Right renal pelvis (tissue), 4 donors: Measurements from ENCODE around the gene M1AP. TPM values are rescaled to one million over a fixed set of nuclear protein-coding genes. Genes with fewer than 3 reads are reported as not detected.
A peak's percentile ranks its signal among the peaks of the same experiment; 100 is the strongest.

Experiments
- DNase-seq, 4 donors: peaks; one replicate each; pipeline ENCODE4 v3.0.0-alpha.2; 2013; ENCODE audit warnings: low read depth in 4 of 4, low spot score in 3 of 4, missing footprints in 1 of 4
- polyA plus RNA-seq, 4 donors: library from polyadenylated mRNA; unstranded; fragments of 120-200 nt; gene quantifications; one replicate each; pipeline ENCODE4 v1.2.1, GENCODE V29; 2013; ENCODE audit not compliant: insufficient read length in 4 of 4

The M1AP gene
- polyA plus RNA-seq, 4 donors, result 0.40 to 1.5 (median 1.0) TPM

DNA sequence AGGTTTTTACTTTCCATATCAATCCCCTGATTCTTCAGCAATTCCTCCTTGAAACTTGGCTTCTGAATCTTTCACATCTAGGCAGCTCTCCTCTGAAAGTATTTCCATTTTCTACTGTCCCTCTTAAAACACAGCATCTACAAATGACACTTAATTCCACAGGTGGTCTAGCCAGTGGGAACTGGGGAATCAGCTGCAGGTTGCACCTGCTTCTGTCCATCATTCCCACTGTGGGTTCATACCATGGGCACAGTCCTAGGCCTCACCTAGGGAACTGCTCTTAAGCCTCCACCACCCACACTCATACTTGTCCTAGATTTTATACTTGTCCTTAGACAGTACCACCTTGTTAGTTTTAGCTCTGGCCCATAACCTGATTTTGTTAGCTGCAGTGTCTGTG lies 96.6 kb downstream of the M1AP start:
- DNase-seq, result no peak

DNA sequence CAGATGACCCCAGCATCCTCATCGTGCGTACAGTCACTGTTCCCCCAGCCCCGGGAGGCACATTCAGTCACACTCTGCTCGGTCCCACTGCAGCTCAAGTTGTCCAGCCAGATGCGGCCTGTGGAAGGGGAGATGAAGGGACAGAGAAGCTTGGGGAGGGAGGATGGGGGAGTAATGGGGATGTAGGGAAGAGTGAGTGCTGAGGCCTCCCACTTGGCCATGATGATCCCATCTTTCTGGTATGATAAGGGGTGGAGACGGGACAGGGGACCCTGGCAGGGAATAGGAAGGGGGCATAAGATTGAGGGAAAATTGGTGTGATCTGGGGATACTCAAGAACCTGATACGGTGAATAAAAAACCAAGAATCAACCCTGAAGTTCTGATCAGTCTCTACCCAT lies 97.9 kb downstream of the M1AP start:
- DNase-seq, result no peak

DNA sequence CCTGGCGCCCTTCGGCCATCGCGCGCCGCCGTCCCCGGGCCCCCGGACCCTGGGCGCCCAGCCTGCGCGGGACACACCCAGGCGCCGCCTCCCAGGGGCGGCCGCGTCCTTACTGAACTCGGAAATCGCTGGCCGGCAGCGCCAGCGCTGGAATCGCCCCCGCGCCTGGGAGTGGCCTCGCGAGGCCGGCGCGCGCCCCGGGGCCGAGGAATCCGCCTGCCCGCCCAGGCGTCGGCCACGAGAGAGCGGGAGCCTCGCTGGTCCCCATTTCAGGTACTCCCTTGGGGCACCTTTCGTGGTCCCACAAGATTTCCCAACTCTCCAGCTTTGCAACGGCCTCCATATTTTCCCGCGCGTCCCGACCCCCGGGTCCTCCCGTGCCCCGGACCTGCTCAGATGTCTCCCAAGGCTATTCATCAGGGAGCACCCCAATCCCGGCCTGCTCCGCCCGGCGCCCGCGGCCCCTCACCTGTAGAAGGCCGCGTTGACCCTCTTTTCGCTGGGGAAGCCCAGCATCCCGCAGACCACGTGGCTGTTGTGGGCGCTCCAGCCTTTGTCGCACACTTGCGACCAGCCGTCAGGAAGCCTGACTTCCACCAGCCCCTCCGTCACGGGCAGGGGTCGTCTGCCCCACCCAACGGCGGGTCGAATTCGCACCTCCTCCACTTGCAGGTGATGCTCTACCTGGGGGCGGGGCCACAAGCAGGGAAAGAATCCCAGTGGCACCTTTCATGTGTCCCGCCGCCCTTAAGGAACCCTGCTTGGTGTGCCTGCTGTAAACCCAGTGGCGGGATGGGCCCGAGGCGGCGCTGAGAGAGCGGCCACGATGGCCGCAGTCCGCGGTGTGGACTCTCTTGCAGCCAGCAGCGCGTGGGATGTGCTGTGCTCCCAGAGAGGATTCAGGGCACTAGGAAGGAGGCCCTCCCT lies 99.0 kb downstream of the M1AP start:
- peak in 1 of 4 donors; percentile 32 for DNase-seq

DNA sequence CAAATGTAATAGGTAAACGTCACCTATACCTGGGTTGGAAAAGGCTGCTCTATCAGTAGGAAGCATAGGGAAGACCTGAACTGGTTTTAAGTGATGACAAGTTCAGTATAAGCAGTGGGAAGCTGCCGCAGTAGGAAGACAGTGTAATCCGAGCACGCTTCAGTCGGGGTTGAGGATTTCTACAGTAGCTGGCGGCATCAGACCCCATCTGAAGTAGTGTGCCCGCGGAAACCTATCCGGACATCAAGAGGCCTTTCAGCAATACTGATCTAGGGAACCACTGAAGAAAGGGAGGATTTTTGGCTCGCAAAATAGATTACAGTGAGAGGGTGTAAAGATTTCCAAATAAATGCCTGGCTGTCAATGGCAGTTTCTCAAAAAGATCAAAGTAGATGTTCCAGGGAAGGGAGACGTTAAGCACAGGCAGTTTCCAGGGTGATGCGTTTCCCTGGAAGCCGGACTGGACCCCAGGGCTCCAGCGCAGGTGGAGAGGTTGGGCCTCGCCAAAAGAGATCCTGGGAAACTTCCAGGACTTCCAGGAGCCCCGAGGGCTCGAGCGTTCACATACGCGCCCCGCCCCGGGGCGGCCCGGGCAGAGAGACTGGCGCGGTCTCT lies 99.7 kb downstream of the M1AP start:
- no peak for DNase-seq

DNA sequence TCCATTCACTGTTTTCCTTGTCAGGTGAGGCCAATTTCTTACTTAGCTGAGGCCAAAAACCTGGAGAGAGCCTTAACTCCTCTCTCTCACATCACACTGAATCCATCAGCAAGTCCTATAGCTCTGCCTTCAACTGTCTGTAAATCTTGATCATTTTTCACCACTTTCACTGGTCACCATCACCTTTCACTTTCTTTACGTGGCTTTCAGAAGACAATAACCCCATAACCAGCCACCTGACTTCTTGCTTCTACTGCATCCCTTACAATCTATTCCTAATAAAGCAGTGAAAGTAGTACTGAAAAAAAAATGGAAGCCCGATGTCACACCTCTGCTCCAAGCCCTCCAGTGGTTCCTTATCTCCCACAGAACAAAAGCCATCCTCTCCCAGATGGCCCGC lies 102.1 kb downstream of the M1AP start:
- no peak for DNase-seq

DNA sequence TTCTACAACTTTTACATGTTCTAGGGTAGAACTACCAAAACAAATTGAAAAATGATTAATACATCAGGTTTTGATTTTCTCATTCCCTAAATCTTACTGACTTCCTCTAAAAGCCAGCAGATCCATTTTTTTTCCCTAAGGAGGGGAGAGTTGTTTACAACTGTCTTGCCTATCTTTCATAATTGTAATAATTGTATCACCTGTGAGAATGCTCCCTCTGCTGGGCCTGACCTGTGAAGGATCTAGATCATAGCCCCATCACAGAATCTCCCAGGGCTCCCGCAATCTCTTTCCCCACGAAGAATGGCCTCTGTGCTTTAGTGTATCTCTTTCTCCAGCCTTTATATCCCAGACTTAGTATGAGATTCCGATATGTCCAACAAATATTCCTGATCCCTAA lies 103.5 kb downstream of the M1AP start:
- DNase-seq, result no peak

DNA sequence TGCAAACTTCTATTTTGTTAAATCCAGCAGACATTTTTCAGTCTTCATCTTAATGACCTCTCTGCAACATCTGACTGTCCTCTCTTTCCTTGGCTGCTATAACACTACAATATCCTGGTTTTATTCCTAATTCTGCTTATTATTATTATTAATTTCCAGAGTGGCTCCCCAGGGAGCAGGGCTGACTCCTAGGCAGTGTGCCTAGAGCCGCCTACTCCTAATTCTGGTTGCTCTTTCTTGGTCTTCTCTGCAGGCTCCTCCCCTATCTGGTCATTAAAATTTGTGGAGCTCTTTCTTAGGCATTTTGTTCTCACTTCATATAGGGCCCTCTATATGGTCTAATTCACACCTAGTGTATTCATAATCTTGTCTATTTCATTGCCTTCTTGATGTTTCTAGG lies 105.2 kb downstream of the M1AP start:
- no peak for DNase-seq

DNA sequence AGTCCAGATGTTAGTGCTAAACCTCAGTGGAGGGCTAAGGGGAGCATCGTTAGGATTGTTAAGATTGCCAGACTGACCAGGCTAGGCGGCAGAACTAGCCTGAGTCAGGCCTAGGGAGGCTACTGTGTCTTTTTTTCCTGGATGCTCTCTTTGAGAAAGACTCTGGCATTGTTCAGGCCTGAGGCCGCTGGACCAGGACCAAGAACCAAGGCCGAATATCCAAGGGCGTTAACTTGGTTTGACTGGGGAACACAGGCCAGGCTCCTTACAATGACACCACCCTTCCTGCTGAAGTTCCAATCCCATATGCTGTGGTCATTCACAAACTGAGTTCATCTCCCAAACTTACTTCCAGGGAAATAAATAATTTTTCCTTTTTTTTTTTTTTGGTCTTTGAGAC lies 107.8 kb downstream of the M1AP start:
- DNase-seq, result no peak

DNA sequence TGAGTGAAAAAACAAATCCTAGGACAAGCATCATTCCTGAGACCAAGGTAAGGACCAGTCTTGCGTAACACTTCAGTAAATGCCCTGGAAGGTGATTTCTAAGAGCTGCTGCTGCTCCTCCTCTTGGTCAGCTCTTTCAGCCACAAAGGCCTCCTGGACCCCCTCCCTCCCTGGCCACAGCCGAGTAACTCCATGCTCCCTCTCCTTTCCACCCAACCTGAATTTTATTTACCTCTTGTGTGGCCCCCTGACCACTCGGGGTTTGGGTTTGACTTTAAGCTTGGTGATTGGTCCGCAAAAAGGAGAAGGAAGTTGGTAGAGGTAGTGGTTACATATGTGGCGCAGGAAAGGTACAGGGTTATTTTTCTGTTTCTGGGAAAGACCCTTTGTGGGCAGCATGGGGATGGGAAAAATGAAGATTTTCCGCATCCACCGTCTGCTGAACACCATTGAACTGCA lies 109.2 kb downstream of the M1AP start:
- DNase-seq, result no peak

DNA sequence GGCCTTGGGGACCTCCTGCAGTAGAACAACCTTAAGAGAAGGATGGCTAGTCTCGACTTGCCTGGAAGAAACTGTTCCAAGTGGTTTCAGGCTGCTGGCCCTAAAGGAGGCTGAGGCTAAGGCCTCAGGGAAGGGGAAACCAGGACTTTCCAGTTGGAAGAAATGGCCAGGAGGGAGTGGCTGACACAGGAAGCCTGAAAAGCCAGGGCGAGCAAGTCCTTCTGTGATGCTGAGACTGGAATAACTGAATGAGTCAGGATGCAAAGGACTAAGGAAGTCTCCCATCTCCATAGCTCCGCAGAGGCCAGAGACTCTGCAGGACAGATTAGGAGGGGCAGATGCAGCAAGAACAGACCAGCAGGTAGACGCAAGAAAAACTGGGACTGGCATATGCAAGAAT lies 111.0 kb downstream of the M1AP start:
- DNase-seq, result no peak

DNA sequence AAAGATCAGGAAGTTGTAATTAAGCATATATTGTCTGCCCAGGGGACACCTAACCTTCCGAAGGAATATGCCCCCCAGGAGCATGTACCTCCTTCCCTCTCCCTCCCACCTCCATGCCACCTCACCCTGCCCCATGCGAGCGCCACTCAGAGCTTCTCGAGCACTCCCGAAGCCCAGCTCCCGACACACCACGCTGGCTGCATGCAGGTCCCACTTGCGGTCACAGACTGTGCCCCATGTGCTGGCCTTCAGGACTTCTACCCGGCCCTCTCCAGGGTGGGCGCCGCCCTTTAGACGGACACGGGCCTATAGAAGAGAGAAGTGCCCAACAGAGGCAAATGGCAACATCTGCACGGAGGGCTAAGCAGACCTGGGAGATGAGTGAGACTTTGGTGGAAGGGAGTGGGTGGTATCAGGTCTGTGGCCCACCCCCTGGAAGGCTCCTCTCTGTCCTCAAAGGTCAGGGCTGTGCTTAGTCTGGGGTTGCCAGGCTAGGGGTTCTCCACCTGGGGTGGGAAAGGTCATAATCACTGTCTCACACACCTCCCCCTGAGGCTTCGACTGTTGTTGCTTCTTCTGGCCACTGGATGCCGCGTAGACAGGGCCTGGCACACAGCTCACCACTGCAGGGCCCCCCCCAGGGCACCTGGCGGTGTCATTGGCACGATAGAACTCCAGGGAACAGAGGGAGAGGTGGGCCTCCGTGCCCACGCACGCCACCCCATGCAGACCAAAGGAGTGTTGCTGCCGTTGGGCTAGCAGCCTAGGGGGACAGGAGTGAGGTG lies 111.8 kb downstream of the M1AP start:
- no peak for DNase-seq

DNA sequence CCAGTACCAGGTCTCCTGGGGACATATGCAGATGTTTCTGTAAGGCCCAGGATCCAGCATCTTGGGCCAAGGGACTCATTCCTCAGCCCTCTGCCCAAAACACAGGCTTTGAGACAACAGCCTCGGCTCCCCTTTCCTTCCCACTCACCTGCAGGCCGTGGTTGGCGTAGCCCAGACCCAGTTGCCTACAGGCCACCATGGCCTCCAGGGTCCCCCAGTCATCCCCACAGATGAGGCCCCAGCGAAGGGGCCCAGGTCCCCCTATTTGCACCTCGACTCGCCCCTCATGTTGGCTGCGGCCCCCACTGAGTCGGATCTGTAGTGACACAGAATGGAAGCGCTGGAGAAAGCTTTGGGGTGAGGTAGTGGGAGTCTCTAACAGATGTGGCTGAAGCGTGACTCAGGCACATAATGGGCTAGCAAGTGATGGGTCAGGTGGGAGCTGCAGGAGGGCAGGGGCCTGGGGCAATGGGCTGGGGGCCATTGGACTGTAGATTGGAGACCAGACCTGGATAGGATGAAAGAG lies 112.6 kb downstream of the M1AP start:
- no peak for DNase-seq

DNA sequence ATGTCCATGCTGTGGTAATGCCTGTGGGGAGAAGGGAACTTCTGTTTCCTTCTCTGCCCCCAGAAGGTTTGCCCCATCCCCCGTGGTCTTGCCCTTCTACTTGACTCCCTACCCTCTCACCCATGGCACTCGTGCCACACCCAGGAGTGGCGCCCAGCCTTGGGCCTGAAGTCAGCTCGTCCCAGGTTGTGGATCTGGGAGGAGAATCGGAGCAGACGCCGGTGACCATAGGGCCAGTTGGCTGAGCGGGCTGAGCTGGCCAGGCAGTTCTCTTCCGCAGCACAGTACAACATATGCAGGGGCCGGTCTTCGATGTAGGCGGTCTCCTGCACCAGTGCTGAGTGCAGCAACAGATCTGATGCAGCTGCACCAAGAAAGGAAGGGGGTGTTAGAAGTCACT lies 113.7 kb downstream of the M1AP start:
- DNase-seq, result no peak

DNA sequence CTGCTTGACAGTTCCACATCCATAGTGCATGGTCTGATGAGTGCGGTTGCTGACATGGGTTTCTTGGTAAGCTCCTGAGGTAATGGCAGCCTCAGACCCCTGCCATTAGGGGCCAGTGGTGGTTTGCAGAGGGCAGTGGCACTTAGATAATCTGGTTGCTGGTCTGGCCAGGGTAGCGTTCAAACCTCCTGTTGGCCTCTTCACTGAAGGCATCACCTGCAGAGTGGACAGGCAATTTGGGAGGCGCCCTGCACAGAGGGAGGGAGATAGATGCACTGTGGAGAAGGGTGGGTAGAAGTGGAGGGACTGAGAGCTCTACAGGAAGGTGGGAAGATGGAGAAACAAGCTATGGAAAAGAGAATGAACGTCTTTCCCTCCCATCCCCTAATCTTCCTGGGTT lies 114.7 kb downstream of the M1AP start:
- DNase-seq, result no peak

DNA sequence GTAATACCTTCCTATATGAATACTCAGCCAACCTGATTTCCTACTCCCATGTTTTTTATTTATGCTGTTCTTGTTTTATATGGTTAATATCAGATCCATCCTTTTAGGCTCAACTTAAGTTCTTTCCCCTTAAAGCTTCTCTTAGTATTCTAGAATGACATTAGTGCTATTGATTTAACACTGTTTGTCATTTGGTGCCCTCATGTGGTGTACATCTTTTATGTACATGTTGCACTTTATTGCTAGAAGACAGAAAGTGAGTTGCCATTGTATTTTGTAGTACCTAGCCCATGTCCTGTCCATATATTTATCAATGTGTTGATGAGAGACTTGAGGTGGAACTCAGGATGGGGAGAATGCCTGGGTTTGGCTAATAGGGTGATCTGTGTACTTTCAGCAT lies 115.9 kb downstream of the M1AP start:
- no peak for DNase-seq

DNA sequence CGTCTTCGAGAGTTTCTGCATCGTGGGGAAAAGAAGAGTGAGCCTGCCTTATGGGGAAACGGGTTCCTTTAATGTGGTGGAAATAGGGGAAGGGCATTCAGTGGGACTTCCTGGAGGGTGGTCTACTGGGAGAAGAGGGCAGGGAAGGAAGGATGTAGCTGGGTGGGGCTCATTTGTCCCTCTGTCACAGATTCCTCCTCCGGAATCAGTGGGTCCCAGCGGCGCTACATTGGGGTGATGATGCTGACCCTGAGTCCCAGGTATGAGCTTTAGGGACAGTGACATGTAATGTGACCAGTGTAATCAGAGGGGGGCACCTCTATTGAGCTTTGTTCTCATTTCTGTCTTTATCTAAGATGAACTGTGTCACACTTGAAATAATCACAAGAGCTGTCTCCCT lies 116.5 kb downstream of the M1AP start:
- no peak for DNase-seq

DNA sequence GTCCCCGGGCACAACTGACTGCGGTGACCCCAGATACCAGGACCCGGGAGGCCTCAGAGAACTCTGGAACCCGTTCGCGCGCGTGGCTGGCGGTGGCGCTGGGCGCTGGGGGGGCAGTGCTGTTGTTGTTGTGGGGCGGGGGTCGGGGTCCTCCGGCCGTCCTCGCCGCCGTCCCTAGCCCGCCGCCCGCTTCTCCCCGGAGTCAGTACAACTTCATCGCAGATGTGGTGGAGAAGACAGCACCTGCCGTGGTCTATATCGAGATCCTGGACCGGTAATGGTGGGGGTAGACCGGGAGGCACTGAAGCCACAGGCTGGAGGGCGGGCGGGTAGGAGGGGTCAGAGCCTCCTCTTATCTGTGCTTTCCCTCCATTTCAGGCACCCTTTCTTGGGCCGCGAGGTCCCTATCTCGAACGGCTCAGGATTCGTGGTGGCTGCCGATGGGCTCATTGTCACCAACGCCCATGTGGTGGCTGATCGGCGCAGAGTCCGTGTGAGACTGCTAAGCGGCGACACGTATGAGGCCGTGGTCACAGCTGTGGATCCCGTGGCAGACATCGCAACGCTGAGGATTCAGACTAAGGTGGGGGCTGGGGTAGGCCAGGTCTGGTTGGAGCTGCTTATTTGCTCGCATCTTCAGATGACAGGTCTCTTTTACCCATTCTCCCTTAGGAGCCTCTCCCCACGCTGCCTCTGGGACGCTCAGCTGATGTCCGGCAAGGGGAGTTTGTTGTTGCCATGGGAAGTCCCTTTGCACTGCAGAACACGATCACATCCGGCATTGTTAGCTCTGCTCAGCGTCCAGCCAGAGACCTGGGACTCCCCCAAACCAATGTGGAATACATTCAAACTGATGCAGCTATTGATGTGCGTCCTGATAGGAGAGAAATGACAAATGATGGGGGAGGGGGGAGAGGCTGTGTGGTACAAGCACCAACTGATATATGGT lies 117.6 kb downstream of the M1AP start:
- no peak for DNase-seq

DNA sequence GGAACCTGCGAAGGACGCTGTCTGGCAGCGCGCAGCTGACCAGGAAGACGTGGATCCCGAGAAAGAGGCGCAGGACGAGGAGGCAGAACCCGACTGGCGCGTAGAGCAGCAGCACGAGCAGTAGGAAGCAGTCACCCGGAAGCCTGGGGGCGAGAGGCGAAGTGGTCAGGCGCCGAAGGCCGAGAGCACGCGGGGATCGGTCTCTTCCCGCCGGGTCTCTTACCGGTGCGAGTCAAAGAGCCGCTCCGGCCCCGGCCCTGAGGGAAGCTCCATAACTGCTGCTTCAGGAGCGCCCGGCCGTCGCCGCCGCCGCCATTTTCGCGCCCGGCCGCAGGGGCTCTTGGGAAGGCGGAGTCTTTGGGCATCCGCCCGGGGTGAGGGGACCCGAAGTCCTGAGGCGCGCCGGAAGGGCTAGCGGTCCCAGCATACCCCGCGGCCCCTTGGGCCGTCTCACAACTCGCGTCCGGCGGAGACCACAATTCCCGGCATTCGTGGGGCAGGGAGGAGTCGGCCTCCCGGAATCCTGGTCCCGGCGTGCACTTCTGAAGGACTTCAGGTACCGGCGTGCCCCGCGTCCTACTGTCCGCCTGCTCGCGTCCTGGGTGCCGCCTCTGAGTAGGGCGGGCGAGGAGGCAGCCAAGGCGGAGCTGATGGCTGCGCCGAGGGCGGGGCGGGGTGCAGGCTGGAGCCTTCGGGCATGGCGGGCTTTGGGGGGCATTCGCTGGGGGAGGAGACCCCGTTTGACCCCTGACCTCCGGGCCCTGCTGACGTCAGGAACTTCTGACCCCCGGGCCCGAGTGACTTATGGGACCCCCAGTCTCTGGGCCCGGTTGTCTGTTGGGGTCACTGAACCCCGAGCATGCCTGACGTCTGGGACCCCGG lies 118.5 kb downstream of the M1AP start, which contains the start of the genes AUP1 and HTRA2:
Gene AUP1 (minus strand): TSS at position 350 of the 882 bp plus-strand sequence. CDS start 77 bp downstream, at position 273.
Gene HTRA2 (plus strand): TSS at position 577 of the 882 bp plus-strand sequence. CDS start 74 bp downstream, at position 651.
- peak; percentile 93 to 98 (median 97) for DNase-seq
